Esophagus squamous epithelium (tissue), 4 donors: ENCODE results near the gene IL2RG.

Experiments
- CTCF ChIP-seq, 6 experiments: fragments of 450-650 bp in 4 of 6; fragments of 200-600 bp in 2 of 6; sonication (generic) in 2 of 6; IDR thresholded peaks; one replicate each; pipeline ENCODE4 v1.5.1; 2016 to 2019; ENCODE audit warnings: antibody characterized with exemption in 6 of 6, mild to moderate bottlenecking in 4 of 6, moderate library complexity in 4 of 6
- POLR2A ChIP-seq, 4 donors: fragments of 450-650 bp; IDR thresholded peaks; one replicate each; pipeline ENCODE4 v1.6.1; 2017; ENCODE audit warnings: antibody characterized with exemption in 4 of 4, mild to moderate bottlenecking in 4 of 4, moderate library complexity in 3 of 4

GRCh38 chrX:71098302-71098701, 13.1 kb downstream of the IL2RG start:
- no peak for TF ChIP-seq POLR2A (IDR thresholded peaks at IDR 0.05)
- TF ChIP-seq CTCF (IDR thresholded peaks at IDR 0.05) = peak in 5 of 6 experiments; percentile 30 to 47 (median 39)
